Tibial nerve (tissue), 4 donors: Measurements from ENCODE around the gene COX19.

Experiments used
- CTCF ChIP-seq, 5 experiments: fragments of 200-600 bp in 3 of 5; fragments of 450-650 bp in 2 of 5; sonication (generic) in 3 of 5; IDR thresholded peaks; one replicate each; pipeline ENCODE4 v1.5.1; 2016 to 2019; ENCODE audit warnings: antibody characterized with exemption in 5 of 5, mild to moderate bottlenecking in 3 of 5, moderate library complexity in 2 of 5
- EP300 ChIP-seq, 2 donors: sonication (generic); formaldehyde crosslinking; IDR thresholded peaks; one replicate each; pipeline ENCODE4 v1.6.1; 2017; ENCODE audit warnings: antibody characterized with exemption in 2 of 2, mild to moderate bottlenecking in 1 of 2
- POLR2A ChIP-seq, 2 donors: fragments of 450-650 bp; IDR thresholded peaks; one replicate each; pipeline ENCODE4 v1.6.1; 2017; ENCODE audit warnings: antibody characterized with exemption in 2 of 2, mild to moderate bottlenecking in 2 of 2, moderate library complexity in 2 of 2

- no peak for TF ChIP-seq CTCF (IDR thresholded peaks at IDR 0.05)
- TF ChIP-seq POLR2A (IDR thresholded peaks at IDR 0.05), result peak in 1 of 2 donors; percentile 28
- TF ChIP-seq EP300 (IDR thresholded peaks at IDR 0.05), result peak in 1 of 2 donors; percentile 77
Measured at GRCh38 chr7:926061-927030, 49.0 kb downstream of the COX19 start.
